SHP77 treated with DMSO at 0.1 percent for 48 hours (cell line): ENCODE results near the gene USO1.

Source experiments
- DNase-seq: peaks from one replicate; lab custom pipeline; 2025; lab: John Stamatoyannopoulos, UW

The USO1 gene

DNA sequence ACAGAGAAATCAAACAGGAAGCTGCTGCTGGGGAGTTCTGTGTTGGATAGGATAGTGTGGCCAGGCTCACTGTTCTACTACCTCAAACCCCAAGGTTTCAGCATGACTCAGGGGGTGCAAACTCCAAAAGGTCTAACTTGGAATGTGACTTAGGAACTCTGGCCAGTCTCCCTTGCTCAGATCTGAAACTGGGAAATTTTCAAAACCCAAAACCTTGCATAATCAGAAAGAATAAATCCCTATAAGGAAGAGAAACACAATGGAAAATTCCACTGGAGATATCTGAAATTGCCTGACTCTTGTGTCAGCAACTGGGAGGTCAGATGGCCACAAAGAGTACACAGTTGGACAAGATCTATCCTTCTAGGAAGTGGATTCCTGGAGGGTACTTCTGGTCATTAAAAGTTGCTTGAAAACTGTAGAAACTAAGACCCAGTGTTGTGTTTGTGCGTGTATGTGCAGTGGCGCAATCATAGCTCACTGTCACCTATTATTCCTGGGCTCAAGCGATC lies 119.8 kb downstream of the USO1 start:
- DNase-seq = no peak

GRCh38 chr4:75845992-75846391 lies 121.6 kb downstream of the USO1 start:
- DNase-seq = no peak

GRCh38 chr4:75848171-75848760 lies 123.9 kb downstream of the USO1 start:
- peak; percentile 74 for DNase-seq

GRCh38 chr4:75848891-75849290 lies 124.5 kb downstream of the USO1 start:
- no peak for DNase-seq

DNA sequence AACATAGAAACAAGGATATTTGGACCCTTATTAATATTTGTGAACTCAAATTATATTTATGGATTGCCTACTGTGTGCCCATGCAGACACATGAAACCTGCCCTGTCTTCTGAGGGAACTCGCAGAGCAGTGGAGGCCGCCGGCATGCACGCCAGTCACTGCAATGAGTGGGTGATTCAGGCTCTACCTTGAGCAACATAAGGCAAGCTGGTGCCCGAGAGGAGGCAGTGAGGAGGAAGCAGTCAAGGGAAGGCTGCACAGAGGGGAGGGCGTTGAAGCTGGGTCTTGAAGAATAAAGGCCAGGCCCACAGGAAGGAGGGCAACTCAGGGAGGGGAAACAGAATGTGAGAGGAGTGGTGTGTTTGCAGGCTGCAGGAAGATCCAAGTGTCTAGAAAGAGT lies 125.1 kb downstream of the USO1 start:
- no peak for DNase-seq

- no peak for DNase-seq
These were observed 134.3 kb downstream of the USO1 start for GRCh38 chr4:75858721-75859120.

DNA sequence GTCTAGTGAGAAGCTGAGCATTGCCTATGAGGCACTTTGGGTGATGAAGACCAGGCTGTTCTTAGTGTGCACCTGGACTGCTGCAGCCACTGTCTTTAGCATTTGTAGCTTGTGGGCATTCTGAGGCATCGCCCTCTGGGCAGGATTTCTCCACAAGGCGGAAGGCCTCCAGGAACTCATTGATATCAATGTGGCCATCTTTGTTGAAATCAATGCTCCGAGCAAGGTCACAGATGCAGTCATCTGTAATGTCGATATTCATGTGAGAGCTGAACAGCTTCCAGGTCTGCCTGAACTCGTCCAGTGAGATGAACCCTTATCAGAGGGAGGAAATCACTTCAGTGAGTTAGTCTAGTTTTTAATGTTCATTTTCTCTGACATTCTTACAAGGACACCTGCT lies 136.2 kb downstream of the USO1 start:
- DNase-seq = no peak
